Measurements from ENCODE around the gene COL25A1. TPM values are rescaled to one million over a fixed set of nuclear protein-coding genes. Genes with fewer than 3 reads are reported as not detected.

COL25A1 gene
- total RNA-seq, 1 experiment from 2014 or later = 4.2 TPM

- H3K23me2 ChIP-seq (ENCODE audit: insufficient read length, low read depth, low read length, poor library complexity, severe bottlenecking) = no peaks in the 10 kb centered on the region
- no peak overlapping the region for H2AFZ ChIP-seq (ENCODE audit: low read length)
- no peak overlapping the region for H4K5ac ChIP-seq (ENCODE audit: insufficient read length, low read depth, low read length)
- no peak overlapping the region for H4K91ac ChIP-seq (ENCODE audit: insufficient read length, low read depth, low read length)
- Mint-ChIP-seq H3K36me3 (ENCODE audit: insufficient read depth in 1 of 3, low read depth in 3 of 3) (no peaks in the 10 kb centered on the region; a peak in 1 of 7 replicates), H3K4me1 (peaks cover 0 to 3% of the 10 kb centered on the region in 2 experiments; a peak in 1 of 4 replicates), H3K27ac (no peak overlapping the region), H3K9me3 (no peaks in the 10 kb centered on the region), H3K27me3 (ENCODE audit: low read depth) (peaks cover 5% of the 10 kb centered on the region), H3K4me3 (no peak overlapping the region)
- no peak overlapping the region for H2AK5ac ChIP-seq (ENCODE audit: insufficient read length, low read length)
- DNase-seq = no peak
- no peak overlapping the region for H3K27ac ChIP-seq (ENCODE audit: insufficient read length, low read depth, low read length)
- no peak overlapping the region for H2BK120ac ChIP-seq (ENCODE audit: low read depth, low read length, poor library complexity, severe bottlenecking)
- no peak overlapping the region for H2BK5ac ChIP-seq (ENCODE audit: insufficient read length, low read length)
- H3K56ac ChIP-seq (ENCODE audit: insufficient read length, low read depth, low read length) = no peak overlapping the region
- H2BK20ac ChIP-seq (ENCODE audit: low read depth, low read length, poor library complexity, severe bottlenecking) = no peak overlapping the region
- no peaks in the 10 kb centered on the region for H3K9me3 ChIP-seq (ENCODE audit: control insufficient read depth, low read depth, low read length)
- no peak overlapping the region for H3K9ac ChIP-seq (ENCODE audit: extremely low read depth, insufficient read length, low read length)
- H3K79me2 ChIP-seq (ENCODE audit: insufficient read depth, low read length) = no peaks in the 10 kb centered on the region
- H3K4me2 ChIP-seq (ENCODE audit: insufficient read depth, insufficient read length, low read length) = no peak overlapping the region
- no peak overlapping the region for H3T11ph ChIP-seq (ENCODE audit: low read length)
- H3K18ac ChIP-seq (ENCODE audit: insufficient read length, low read depth, low read length) = no peak overlapping the region
- H3K4me1 ChIP-seq (ENCODE audit: insufficient read depth, low read length) = no peaks in the 10 kb centered on the region
- no peak overlapping the region for H2BK12ac ChIP-seq (ENCODE audit: insufficient read length, low read depth, low read length)
- no peak for TF ChIP-seq CTCF (conservative IDR thresholded peaks at IDR 0.05)
- H3K23ac ChIP-seq (ENCODE audit: insufficient read length, low read depth, low read length) = no peak overlapping the region
- H4K8ac ChIP-seq (replicated peaks; ENCODE audit: insufficient read length, low read depth, low read length) = no peak overlapping the region
- H3K14ac ChIP-seq (ENCODE audit: insufficient read depth, low read length) = no peak overlapping the region
- no peaks in the 10 kb centered on the region for H3K79me1 ChIP-seq (ENCODE audit: insufficient read depth, low read depth, low read length, poor library complexity, severe bottlenecking)
- H3K27me3 ChIP-seq (ENCODE audit: insufficient read depth, low read length) = no peaks in the 10 kb centered on the region
- H4K20me1 ChIP-seq (ENCODE audit: control insufficient read depth, insufficient read depth, insufficient read length) = no peaks in the 10 kb centered on the region
- no peak overlapping the region for H3K4ac ChIP-seq (ENCODE audit: low read depth, low read length)
- no peak overlapping the region for H2BK15ac ChIP-seq (ENCODE audit: low read depth, low read length)
These were observed 7.4 kb downstream of the COL25A1 start for GRCh38 chr4:109295081-109295480.
